Glomerular visceral epithelial cell (primary cell): ENCODE measurements around the gene AKAP17A.

ENCODE experiments used
- DNase-seq: peaks from one replicate; pipeline ENCODE4 v3.0.0-alpha.2; 2016; ENCODE audit errors: extremely low spot score

Gene AKAP17A

GRCh38 chrX:1582686-1583437, 8.5 kb upstream of the AKAP17A start:
- DNase-seq, result no peak

GRCh38 chrX:1584237-1585011, 7.0 kb upstream of the AKAP17A start:
- no peak for DNase-seq

DNA sequence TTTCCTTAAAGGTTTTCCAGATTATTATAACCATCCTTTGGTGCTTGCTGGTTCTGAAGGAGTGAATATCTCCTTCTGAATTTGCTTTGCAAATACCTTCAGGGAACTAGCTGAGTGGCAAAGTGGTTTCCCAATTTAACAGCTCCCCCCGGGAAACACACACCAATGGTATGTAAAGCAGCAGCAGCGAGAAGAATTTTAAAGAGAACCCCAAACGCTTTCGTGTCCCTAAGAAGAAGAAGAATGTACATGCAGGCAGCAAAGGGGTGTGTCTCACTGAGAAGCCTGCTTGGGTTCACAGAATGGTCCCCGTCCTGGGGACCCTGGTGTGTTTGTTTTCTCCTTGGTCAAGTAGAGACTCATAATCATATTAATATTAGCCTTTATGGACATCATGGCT, 4.2 kb upstream of the AKAP17A start:
- no peak for DNase-seq

- DNase-seq, result no peak
Measured at GRCh38 chrX:1589356-1590130, 1.9 kb upstream of the AKAP17A start.

GRCh38 chrX:1591863-1592469, 562 bp downstream of the AKAP17A start:
- no peak for DNase-seq

GRCh38 chrX:1592470-1593142, 1.2 kb downstream of the AKAP17A start:
- DNase-seq, result peak; percentile 42

- no peak for DNase-seq
Measured at GRCh38 chrX:1593286-1594271, 2.2 kb downstream of the AKAP17A start.

- no peak for DNase-seq
Measured at GRCh38 chrX:1595711-1596060, 4.3 kb downstream of the AKAP17A start.

DNA sequence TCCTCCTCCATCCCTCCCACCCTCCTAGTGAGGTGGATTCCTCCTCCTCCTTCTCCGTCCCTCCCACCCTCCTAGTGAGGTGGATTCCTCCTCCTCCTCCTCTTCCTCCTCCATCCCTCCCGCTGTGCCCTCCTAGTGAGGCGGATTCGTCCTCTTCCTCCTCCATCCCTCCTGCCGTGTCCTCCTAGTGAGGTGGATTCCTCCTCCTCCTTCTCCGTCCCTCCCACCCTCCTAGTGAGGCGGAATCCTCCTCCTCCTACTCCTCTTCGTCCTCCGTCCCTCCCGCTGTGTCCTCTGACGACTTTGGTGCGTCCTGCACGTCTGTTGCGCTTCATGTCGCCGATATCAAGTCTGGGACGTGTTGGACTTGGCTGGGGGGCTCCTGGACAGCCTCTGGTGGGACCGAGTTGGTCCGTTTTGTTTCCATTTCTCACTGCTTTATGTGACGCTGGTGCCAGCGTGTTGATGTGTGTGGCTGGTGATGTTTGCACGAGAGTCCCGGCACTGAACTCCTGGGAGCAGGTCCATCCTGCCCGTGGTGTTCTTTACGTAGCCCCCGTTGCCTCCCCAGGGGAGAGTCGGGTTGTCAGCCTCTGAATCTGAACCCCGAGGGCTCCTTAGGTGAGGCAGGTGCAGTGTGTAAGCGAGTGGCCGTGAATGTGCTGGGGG, 5.4 kb downstream of the AKAP17A start:
- no peak for DNase-seq

DNA sequence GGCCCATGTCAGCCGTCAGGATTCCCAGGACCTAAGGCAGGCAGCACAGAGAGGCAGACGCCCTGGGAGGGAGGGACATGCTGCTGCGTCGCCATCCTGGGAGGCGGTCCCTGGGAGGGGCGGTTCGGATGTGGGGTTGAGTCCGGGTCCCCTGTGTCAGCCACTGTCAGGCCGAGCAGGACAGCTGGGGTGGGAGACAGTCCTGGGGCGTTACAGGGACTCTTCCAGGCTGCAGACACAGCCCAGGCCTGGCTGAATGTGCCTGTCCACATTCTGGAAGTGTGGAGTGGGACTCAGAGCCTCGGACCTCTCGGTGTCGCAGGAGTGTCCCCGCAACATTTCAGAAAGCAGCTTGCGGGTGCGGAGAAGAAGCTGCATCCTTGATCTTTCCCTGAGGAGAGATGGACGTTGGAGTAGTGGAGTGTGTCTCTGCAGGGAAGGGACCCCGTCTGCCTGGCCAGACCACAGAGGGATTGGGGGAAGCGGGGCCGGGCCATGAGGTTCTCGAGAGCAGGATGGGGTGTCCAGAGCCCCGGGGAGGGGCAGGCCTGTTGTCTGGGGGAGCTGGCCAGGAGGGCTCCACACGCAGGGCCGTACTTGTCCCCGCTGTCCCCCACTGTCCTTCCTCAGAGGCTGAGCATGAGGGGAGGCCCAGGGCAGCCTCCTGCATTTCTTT, 6.1 kb downstream of the AKAP17A start:
- no peak for DNase-seq

GRCh38 chrX:1598021-1598875, 6.8 kb downstream of the AKAP17A start:
- no peak for DNase-seq

DNA sequence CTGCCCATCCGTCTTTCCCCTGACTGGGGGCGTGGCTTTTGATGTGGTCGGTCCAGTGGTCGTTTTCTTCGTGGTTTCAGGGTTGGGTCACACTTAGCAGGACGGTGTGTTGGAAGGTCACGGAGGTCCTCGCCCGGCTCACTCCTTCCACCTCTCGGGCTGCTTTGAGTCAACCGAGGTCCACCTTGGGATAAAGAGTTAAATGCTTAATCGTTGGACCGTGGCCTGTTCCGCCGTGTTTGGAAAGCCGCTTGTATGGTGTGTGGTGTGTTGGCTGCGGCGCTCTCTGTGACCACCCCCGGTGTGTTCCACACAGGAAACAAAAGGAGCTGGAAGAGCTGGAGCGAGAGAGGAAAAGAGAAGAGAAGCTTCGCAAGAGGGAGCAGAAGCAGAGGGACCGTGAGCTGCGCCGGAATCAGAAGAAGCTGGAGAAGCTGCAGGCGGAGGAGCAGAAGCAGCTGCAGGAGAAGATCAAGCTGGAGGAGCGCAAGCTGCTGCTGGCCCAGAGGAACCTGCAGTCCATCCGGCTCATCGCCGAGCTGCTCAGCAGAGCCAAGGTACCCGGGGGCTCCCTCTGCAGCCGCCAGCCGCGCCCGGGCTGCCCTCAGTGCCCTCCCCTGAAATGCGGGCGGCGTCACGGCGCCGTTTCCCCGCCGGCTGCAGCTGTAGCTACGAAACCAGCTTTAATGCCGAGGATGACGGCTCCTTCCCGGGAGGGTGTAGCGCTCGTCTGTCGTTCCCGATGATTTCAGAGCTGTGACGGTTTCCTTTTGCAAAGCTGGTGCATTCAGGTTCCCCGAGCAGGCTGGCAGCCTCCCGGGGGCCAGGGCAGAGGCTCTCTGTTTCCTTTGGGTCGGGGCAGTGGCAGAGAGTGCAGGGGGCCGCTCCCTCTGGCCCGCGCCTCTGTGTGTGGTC, 7.7 kb downstream of the AKAP17A start:
- DNase-seq, result no peak

DNA sequence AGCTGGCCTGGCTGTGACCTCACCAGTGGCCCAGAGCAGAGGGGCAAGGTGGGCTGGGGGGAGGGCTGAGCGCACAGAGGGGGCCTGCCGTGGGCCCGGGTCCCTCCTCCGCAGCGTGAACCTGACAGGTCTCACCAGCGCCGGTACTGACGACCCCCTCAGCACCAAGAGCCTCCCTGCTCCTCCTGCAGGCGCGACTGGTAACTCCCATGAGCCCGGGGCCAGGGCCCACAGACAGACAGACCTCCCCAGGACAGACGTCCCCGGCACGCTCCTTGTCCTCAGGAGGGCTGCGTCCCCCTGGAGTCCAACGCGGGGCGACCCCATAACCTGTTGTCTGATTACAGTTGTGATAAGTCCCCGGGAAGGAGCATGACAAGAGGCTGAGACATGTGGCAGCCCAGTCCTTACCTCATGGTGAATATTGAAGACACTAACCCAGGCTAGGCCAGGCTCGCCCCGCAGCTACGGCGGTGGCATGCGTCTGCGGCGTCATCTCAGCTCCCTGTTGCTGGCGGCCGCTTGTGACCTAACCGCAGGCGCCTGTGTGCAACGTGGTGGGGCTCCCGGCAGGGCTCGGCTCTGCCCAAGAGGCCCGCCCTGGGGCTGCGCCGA, 8.5 kb downstream of the AKAP17A start:
- DNase-seq, result no peak

GRCh38 chrX:1600406-1601050, 9.1 kb downstream of the AKAP17A start:
- DNase-seq, result no peak

- DNase-seq, result no peak
Measured at GRCh38 chrX:1601051-1601767, 9.8 kb downstream of the AKAP17A start.

- DNase-seq, result no peak
Measured at GRCh38 chrX:1601768-1602085, 10.3 kb downstream of the AKAP17A start.
